A673 (cell line): Measurements from ENCODE around the gene EMP2.

Experiments
- CTCF ChIP-seq: fragments of 300-800, 200-600 bp; sonication (generic); conservative IDR thresholded peaks from 2 replicates; pipeline ENCODE4 v1.5.1; 2017; ENCODE audit warnings: low read depth, mild to moderate bottlenecking, antibody characterized with exemption, low read length, moderate library complexity, mixed read lengths
- EZH2 ChIP-seq: fragments of 200-600 bp; sonication (generic); IDR thresholded peaks from 2 replicates; pipeline ENCODE4 v1.6.1; 2017; ENCODE audit warnings: borderline replicate concordance, low read depth, mild to moderate bottlenecking, mixed read lengths, antibody characterized with exemption, low read length; ENCODE audit not compliant: poor library complexity, severe bottlenecking

GRCh38 chr16:10625595-10626357, 45.4 kb upstream of the EMP2 start:
- TF ChIP-seq CTCF (no peak), EZH2 (no peak)
